Stimulated activated CD4-positive, alpha-beta T cell treated with anti-CD3 and anti-CD28 coated beads, Interleukin-4, amount 100 ng/mL, for 24 hours (primary cell): ENCODE measurements around the gene USP33.
"Not testable (repeated sequence)": the region's sequence is repeated elsewhere in the genome, so short reads cannot be mapped to it uniquely, and the experiment has no call there.

ENCODE experiments used
- DNase-seq: peaks from one replicate; pipeline ENCODE4 v3.0.0-alpha.2; 2020

Gene USP33

GRCh38 chr1:77759071-77760028 lies at the start of gene USP33:
Gene USP33, minus strand, starts transcription at chr1:77759852. Its CDS starts 18,155 bp downstream, at chr1:77741697.
- DNase-seq = peak; percentile 89

DNA sequence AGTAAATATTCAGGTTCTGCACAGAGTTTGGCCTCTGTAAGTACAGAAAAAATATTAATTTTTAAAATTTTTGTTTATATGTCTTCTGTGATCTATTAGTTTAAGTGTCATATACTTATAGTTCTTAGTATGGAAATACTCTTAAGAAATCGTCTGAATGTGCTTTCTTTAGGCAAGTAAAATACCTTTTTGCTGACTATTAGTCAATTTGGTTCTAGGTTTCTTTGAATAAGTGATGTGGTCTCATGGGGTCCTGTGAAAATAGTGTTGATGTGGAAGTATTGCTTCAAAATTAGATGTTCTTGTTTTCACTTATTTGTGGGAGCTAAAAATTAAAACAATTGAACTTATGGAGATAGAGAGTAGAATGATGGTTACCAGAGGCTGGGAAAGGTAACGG lies 43.7 kb upstream of the USP33 start:
- no peak for DNase-seq

DNA sequence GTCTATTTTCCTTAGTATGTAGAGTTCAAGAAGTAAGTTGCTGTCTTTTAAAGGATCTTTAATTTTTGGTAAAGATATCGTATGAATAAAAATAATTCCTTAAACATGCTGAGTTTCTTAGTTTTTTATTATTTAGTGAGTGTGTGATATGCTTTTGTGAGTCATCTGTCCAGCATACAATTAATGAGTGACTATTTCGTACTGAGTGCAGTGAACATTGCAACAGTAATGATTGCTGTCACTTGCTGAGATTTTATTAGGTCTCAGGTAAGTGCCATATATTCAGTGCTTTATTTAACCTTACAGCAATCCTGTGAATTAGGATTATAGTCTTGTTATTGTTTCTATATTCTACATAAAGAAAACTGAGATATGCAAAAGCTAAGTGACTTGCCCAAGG lies 42.4 kb upstream of the USP33 start:
- no peak for DNase-seq

DNA sequence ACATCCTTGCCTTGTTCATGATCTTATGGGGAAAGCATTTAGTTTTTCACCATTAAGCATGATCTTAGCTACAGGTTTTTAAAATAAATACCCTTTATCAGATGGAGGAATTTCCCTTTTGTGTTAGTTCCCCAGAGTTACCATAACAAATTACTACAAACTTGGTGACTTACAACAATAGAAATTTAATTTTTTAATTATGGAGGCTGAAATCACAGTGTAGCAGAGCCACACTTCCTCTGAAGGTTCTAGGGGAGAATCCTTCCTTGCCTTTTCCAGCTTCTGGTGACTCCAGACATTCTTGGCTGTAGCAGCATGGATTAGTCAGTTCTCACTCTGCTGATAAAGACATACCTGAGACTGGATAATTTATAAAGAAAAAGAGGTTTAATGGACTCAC lies 38.3 kb upstream of the USP33 start:
- DNase-seq = no peak

DNA sequence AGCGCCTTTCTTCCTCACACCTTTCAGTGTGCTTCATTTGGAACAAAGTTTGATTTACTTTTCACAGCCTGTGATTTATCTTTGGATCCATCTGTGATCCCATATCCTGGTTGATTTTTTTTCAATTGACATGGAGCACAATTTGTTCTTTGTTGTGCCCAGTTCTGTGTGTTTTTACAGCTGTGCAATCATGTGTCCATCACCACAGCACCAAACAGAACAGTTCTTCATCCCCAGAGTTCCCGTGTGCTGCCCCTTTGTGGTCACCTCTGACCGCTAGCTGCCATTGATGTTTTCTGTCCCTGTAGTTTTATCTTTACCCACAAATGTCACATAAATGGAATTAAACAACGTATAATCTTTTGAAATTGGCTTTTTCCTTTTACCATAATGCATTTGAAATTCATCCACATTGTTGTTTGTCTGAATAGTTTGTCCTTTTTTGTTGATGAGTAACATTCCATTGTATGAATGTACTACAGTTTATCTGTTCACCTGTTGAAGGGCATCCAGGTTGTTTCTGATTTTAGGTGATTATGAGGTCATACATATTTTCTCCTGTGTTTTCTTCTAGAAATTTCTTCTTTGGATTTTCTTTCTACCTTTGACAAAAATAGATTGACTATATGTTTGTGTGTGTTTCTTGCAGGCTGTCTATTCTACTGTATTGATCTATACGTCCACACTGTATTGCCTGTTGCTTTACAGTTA lies 37.2 kb upstream of the USP33 start:
- DNase-seq = no peak

GRCh38 chr1:77794550-77794949 lies 34.9 kb upstream of the USP33 start:
- DNase-seq = no peak

- DNase-seq = not testable (repeated sequence)
These were observed 26.6 kb upstream of the USP33 start for GRCh38 chr1:77786093-77786741.

DNA sequence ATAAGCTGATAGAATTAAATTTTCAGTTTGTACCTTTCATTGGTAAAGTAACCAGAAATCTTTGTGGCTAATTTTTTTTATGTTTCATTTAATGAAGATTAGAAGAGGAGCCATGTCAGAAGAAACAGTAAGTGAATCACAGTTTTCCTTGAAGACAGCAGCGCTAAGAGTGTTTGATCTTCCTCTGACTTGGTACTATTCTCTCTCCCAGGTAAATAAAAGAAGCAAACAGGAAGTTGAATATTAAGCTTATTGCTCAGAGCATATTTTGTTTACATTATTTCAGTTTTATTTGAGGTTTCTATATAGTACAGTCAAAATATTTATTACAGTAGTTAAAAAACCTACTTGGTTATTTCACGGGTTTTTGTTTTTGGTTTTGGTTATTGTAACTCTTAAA lies 23.5 kb upstream of the USP33 start:
- DNase-seq = no peak

- no peak for DNase-seq
These were observed 22.0 kb upstream of the USP33 start for GRCh38 chr1:77781683-77782082.

GRCh38 chr1:77779529-77780281 lies 20.1 kb upstream of the USP33 start, which contains the start of gene MIGA1:
Gene MIGA1, plus strand, starts transcription at chr1:77779649. Its CDS starts 3,604 bp downstream, at chr1:77783253.
- peak; percentile 91 for DNase-seq

GRCh38 chr1:77776007-77776700 lies 16.5 kb upstream of the USP33 start:
- DNase-seq = no peak

DNA sequence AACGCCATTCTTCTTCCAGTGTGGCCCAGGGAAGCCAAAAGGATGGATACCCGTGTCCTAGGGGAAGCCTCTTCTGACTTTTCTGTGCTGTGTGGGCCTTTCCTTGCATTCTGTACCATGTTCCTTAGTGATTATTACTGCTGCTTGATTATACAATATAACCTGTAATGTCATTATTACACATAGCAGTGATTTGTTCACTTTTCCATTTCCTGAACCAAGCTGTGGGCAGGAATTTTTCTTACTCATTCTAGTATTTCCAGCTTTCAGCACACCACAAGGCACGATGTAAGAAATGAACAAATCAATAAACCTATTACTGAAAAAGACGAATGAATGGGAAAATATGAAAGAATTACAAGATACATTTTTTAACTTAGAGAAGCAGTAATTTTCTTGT lies 8.4 kb upstream of the USP33 start:
- DNase-seq = no peak

DNA sequence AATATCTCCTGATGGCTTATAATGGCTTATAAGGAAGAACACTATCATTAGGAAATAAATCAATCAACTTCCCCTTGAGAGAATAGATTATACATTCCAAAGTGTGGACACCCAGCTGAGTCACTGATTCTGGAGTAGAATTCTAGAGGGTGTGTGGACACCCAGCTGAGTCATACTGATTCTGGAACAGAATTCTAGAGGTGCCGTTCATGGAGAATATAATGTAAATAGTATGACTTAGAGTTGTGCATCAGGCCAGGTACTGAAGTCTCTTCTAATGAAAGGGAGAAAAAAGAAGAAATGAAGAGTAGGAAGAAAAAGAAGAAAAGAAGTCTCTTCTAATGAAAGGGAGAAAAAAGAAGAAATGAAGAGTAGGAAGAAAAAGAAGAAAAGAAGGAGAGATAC lies 2.4 kb upstream of the USP33 start:
- no peak for DNase-seq

DNA sequence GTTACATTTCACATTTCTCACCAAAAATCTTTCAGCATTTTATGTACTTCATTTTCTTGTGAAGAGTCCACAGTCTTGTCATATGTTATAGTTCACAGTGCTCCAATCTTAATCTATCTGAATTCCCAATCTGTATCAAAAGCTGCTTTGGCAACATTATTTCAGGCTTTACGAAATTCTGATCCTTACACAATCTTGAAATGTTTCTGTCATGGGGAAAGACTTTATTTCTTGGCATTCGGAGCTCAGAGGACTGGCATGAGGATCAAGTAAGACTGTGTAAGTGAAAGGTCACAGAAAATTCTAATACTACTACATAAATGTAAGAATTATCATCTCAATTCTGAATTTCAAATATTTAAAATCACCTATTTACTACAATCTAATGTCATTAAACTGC lies 2.0 kb downstream of the USP33 start:
- no peak for DNase-seq

- DNase-seq = no peak
These were observed 2.5 kb downstream of the USP33 start for GRCh38 chr1:77757066-77757584.

GRCh38 chr1:77756052-77756754 lies 3.4 kb downstream of the USP33 start:
- no peak for DNase-seq

DNA sequence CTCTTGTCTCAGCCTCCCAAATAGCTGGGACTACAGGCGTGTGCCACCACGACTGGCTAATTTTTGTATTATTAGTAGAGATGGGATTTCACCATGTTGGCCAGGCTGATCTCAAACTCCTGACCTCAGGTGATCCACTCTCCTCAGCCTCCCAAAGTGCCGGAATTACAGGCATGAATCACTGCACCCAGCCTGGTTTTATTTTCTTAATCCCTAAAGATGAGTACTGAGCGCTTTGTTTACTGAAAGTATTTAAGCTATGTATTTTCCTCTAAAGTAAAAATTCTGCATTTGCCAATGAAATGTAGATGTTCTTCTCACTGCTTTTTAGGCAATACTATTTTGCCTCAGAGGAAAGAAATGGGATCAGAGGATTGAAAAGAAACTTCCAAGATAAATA lies 10.2 kb downstream of the USP33 start:
- DNase-seq = not testable (repeated sequence)

GRCh38 chr1:77744576-77744975 lies 15.1 kb downstream of the USP33 start:
- no peak for DNase-seq

DNA sequence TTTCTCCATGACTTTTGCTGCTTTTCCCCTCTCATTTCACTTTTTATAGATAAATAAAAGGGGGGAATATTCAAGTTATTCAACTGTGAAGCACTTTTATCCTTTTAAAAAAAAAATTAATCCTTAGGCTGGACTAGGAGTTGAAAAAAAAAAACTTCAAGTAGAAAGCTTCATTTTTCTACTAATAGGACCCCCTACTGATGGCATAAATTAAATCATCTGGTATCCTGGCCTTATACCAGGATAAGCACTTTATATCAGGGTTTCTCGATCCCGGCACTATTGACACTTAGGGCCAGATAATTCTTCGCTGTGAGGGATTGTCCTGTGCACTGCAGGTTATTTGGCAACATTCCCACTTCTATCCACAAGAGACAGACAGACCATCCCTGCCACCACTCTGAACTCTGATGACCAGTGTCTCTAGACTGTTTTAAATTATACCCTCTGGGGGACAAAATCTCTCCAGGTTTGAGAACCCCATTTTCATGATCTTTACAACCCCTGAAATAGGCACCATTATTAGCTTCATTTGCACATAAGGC lies 17.6 kb downstream of the USP33 start:
- DNase-seq = no peak

DNA sequence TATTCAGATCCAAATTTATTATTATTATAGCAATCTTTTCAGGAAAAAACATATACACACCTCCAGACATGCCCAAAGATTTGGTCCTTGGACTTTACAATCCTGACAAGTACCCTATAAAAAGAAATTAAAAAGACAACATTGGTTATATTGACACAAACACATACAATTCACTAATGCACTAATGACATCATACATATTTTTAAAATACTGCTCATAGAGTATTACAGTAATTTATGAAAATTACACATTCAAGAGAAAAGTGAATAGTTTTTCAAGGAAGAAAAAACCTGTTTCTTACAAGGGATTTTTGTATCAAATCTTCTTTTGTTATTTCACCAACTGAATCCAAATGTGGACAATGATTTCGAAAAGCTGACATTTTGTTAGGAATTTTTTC lies 18.3 kb downstream of the USP33 start:
- DNase-seq = no peak

DNA sequence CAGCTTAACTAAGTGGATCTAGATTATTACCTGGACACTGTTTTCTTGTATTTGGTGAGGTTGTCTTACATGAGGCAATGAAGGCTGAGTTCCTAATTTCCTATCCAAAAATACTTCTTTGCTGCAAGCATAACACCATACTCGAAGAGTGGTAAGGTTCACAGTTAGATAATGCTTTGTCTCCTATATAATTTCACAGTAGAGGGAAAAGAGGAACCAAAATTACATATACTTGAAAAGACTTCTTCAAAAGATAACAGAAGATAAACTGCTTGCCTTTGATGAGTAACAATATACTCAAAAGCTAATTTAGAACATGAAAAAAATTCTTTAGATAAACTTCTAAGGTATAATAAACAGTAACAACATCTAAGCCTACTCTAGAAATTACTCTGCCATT lies 20.4 kb downstream of the USP33 start:
- no peak for DNase-seq
